ENCODE measurements around the gene UNC119. TPM values are rescaled to one million over a fixed set of nuclear protein-coding genes. Genes with fewer than 3 reads are reported as not detected.

Gene UNC119
- polyA plus RNA-seq, 1 donor from 2014 or later: 218 TPM

DNA sequence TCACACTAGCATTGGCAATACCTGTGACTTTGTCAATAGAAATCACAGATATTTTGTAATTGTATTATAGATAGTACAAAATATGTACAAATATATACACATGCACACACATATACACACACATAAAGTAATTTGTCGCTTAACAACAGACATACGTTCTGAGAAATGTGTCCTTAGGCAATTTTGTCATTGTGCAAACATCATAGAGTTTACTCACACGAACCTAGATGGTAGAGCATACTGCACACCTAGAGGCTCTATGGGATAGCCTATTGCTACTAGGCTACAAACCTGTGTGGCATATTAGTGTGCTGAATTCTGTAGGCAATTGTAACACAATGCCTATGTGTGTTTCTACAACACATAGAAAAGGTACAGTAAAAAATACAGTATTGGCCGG is 11.0 kb downstream of the UNC119 start:
- H3K9ac ChIP-seq (ENCODE audit: low read length): no peak overlapping the region
- no peaks in the 10 kb centered on the region for H3K36me3 ChIP-seq (ENCODE audit: insufficient read depth, low read length)
- H3F3A ChIP-seq (ENCODE audit: insufficient read depth, low read length, poor library complexity, severe bottlenecking): no peaks in the 10 kb centered on the region

DNA sequence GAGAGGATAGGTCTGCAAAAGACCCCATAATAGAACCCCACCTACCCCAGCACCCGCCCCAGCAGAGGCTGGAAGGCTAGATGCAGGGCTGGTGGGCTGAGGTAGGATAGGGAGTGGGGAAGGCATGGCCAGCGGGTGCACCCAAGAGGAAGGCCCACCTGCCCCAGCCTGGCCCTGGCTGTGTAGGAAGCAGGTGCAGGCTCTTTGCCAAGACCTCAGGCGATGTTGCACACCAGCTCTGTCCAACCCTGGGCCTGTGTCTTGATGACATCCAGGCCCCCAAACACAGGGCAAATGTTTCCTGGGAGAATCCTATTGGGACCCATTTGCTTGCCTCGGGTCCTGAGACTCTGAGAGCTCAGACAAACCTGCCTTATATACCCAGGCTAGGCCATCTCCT is 12.2 kb downstream of the UNC119 start:
- Histone ChIP-seq H4K20me1 (ENCODE audit: insufficient read depth) (no peaks in the 10 kb centered on the region), H3K36me3 (ENCODE audit: insufficient read depth, low read length) (no peaks in the 10 kb centered on the region), H3K9me2 (ENCODE audit: insufficient read depth, low read length) (no peaks in the 10 kb centered on the region), H3K4me2 (ENCODE audit: low read length) (no peak overlapping the region), H3K9ac (ENCODE audit: low read length) (no peak overlapping the region), H3K4me3 (ENCODE audit: low read length) (no peak overlapping the region), H3K79me2 (replicated peaks; ENCODE audit: insufficient read depth, low read length) (no peaks in the 10 kb centered on the region), H3K9me3 (ENCODE audit: low read length) (no peaks in the 10 kb centered on the region), H3F3A (ENCODE audit: insufficient read depth, low read length, poor library complexity, severe bottlenecking) (no peaks in the 10 kb centered on the region), H3K27ac (ENCODE audit: low read length) (no peak overlapping the region), H2AFZ (ENCODE audit: low read depth, low read length) (no peak overlapping the region), H3K27me3 (ENCODE audit: insufficient read depth, low read depth, low read length) (no peaks in the 10 kb centered on the region)
- TF ChIP-seq EZH2 (IDR thresholded peaks at IDR 0.05; ENCODE audit: borderline replicate concordance, insufficient read depth, low read length, poor library complexity, severe bottlenecking): no peak
- TF ChIP-seq RAD21 (conservative IDR thresholded peaks at IDR 0.05): no peak
- TF ChIP-seq, protein P1, sequence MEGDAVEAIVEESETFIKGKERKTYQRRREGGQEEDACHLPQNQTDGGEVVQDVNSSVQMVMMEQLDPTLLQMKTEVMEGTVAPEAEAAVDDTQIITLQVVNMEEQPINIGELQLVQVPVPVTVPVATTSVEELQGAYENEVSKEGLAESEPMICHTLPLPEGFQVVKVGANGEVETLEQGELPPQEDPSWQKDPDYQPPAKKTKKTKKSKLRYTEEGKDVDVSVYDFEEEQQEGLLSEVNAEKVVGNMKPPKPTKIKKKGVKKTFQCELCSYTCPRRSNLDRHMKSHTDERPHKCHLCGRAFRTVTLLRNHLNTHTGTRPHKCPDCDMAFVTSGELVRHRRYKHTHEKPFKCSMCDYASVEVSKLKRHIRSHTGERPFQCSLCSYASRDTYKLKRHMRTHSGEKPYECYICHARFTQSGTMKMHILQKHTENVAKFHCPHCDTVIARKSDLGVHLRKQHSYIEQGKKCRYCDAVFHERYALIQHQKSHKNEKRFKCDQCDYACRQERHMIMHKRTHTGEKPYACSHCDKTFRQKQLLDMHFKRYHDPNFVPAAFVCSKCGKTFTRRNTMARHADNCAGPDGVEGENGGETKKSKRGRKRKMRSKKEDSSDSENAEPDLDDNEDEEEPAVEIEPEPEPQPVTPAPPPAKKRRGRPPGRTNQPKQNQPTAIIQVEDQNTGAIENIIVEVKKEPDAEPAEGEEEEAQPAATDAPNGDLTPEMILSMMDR (IDR thresholded peaks at IDR 0.05; ENCODE audit: poor library complexity, severe bottlenecking): no peak
- no peak for TF ChIP-seq SMC3 (conservative IDR thresholded peaks at IDR 0.05; ENCODE audit: poor library complexity)
- TF ChIP-seq POLR2AphosphoS5 (IDR thresholded peaks at IDR 0.05): no peak
- TF ChIP-seq MXI1 (conservative IDR thresholded peaks at IDR 0.05; ENCODE audit: poor library complexity, severe bottlenecking): no peak
- TF ChIP-seq TAF1 (IDR thresholded peaks at IDR 0.05; ENCODE audit: low read depth): no peak
- TF ChIP-seq EP300 (conservative IDR thresholded peaks at IDR 0.05; ENCODE audit: poor library complexity, severe bottlenecking): no peak
- TF ChIP-seq, protein P2, sequence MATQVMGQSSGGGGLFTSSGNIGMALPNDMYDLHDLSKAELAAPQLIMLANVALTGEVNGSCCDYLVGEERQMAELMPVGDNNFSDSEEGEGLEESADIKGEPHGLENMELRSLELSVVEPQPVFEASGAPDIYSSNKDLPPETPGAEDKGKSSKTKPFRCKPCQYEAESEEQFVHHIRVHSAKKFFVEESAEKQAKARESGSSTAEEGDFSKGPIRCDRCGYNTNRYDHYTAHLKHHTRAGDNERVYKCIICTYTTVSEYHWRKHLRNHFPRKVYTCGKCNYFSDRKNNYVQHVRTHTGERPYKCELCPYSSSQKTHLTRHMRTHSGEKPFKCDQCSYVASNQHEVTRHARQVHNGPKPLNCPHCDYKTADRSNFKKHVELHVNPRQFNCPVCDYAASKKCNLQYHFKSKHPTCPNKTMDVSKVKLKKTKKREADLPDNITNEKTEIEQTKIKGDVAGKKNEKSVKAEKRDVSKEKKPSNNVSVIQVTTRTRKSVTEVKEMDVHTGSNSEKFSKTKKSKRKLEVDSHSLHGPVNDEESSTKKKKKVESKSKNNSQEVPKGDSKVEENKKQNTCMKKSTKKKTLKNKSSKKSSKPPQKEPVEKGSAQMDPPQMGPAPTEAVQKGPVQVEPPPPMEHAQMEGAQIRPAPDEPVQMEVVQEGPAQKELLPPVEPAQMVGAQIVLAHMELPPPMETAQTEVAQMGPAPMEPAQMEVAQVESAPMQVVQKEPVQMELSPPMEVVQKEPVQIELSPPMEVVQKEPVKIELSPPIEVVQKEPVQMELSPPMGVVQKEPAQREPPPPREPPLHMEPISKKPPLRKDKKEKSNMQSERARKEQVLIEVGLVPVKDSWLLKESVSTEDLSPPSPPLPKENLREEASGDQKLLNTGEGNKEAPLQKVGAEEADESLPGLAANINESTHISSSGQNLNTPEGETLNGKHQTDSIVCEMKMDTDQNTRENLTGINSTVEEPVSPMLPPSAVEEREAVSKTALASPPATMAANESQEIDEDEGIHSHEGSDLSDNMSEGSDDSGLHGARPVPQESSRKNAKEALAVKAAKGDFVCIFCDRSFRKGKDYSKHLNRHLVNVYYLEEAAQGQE (IDR thresholded peaks at IDR 0.05; ENCODE audit: borderline replicate concordance): no peak

More for the DNA sequence above, 11.0 kb downstream of the UNC119 start:
- no peaks in the 10 kb centered on the region for H3K9me3 ChIP-seq (ENCODE audit: low read length)
- no peak overlapping the region for H3K4me2 ChIP-seq (ENCODE audit: low read length)
- no peaks in the 10 kb centered on the region for H3K9me2 ChIP-seq (ENCODE audit: insufficient read depth, low read length)
- no peaks in the 10 kb centered on the region for H4K20me1 ChIP-seq (ENCODE audit: insufficient read depth)
- H3K4me3 ChIP-seq (ENCODE audit: low read length): no peak overlapping the region
- no peak overlapping the region for H2AFZ ChIP-seq (ENCODE audit: low read depth, low read length)
- no peak for TF ChIP-seq EZH2 (IDR thresholded peaks at IDR 0.05; ENCODE audit: borderline replicate concordance, insufficient read depth, low read length, poor library complexity, severe bottlenecking)
- no peak for TF ChIP-seq SMC3 (conservative IDR thresholded peaks at IDR 0.05; ENCODE audit: poor library complexity)
- TF ChIP-seq, protein P1 (IDR thresholded peaks at IDR 0.05; ENCODE audit: poor library complexity, severe bottlenecking): no peak
- TF ChIP-seq POLR2AphosphoS5 (IDR thresholded peaks at IDR 0.05): no peak
- no peaks in the 10 kb centered on the region for H3K27me3 ChIP-seq (ENCODE audit: insufficient read depth, low read depth, low read length)
- H3K79me2 ChIP-seq (replicated peaks; ENCODE audit: insufficient read depth, low read length): no peaks in the 10 kb centered on the region
- H3K27ac ChIP-seq (ENCODE audit: low read length): no peak overlapping the region

Measured in neural cell (in vitro differentiated cells).